Activated CD8-positive, alpha-beta memory T cell treated with anti-CD3 and anti-CD28 coated beads, Interleukin-2, amount 50 U/mL, for 1 hour (primary cell): ENCODE data around the gene MEAF6.
"Not testable (repeated sequence)": the region's sequence is repeated elsewhere in the genome, so short reads cannot be mapped to it uniquely, and the experiment has no call there.

Source experiments
- DNase-seq: peaks from one replicate; pipeline ENCODE4 v3.0.0-alpha.2; 2020; ENCODE audit errors: extremely low read depth

Gene MEAF6

GRCh38 chr1:37532418-37533156 lies 18.0 kb upstream of the MEAF6 start:
- not testable (repeated sequence) for DNase-seq

DNA sequence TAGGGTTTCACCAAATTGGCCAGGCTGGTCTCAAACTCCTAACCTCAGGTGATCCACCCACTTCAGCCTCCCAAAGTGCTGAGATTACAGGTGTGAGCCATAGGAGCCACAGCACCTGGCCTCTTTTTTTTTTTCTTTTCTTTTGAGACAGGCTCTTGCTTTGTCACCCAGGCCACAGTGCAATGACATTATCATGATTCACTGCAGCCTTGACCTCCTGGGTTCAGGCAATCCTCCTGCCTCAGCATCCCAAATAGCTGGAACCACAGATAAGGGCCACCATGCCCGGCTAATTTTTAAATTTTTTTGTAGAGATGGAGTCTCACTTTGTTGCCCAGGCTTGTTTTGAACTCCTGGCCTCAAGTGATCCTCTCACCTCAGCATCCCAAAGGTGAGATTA lies 15.3 kb upstream of the MEAF6 start:
- DNase-seq: not testable (repeated sequence)

DNA sequence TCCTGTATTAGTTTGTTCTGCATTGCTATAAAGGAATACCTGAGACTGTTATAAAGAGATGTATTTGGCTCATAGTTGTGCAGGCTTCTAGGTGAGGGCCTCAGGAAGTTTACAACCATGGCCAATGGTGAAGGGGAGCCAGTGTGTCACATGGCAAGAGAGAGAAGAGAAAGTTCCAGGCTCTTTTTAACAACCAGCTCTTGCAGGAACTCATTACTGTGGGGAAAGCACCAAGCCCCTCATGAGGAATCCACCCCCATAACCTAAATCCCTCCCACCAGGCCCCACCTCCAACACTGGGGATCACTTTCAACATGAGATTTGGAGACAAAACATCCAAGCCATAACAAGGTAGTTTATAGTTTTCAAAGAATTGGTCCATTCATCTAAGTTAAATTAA lies 5.0 kb upstream of the MEAF6 start:
- DNase-seq: no peak

DNA sequence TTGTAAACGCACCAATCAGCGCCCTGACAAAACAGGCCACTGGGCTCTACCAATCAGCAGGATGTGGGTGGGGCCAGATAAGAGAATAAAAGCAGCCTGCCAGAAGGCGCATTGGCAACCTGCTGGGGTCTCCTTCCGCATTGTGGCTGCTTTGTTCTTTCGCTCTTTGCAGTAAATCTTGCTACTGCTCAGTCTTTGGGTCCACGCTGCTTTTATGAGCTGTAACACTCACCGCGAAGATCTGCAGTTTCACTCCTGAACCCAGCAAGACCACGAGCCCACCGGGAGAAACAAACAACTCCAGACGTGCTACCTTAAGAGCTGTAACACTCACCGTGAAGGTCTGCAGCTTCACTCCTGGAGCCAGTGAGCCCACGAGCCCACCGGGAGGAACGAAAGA lies 4.4 kb upstream of the MEAF6 start:
- DNase-seq: peak; percentile 16

DNA sequence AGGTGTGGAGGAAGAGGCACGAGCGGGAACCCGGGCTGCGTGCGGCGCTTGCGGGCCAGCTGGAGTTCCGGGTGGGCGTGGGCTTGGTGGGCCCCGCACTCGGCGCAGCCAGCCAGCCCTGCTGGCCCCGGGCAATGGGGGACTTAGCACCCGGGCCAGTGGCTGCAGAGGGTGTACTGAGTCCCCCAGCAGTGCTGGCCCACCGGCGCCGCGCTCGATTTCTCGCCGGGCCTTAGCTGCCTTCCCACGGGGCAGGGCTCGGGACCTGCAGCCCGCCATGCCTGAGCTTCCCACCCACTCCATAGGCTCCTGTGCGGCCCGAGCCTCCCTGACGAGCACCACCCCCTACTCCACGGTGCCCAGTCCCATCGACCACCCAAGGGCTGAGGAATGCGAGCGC lies 3.7 kb upstream of the MEAF6 start:
- DNase-seq: not testable (repeated sequence)

DNA sequence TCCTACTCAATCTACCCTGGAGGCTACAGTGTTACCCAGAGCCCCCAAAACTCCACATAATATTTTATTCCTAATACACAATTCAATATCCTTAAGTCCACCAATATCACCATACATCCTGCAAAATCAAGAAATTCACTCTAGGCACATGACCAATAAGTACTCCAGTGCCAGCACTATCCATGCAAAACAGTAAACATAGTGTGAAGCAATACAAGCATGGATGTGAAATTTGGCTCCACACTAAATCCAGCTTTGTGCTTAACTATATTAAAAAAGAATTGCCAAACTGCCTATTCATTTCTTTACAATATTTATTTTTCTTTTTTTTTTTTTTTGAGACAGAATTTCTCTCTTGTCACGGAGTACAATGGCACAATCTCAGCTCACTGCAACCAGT lies 3.0 kb upstream of the MEAF6 start:
- no peak for DNase-seq

GRCh38 chr1:37515185-37516034 lies 844 bp upstream of the MEAF6 start:
- DNase-seq: no peak

- peak; percentile 19 for DNase-seq
Observed at GRCh38 chr1:37513795-37514349, 694 bp downstream of the MEAF6 start.

DNA sequence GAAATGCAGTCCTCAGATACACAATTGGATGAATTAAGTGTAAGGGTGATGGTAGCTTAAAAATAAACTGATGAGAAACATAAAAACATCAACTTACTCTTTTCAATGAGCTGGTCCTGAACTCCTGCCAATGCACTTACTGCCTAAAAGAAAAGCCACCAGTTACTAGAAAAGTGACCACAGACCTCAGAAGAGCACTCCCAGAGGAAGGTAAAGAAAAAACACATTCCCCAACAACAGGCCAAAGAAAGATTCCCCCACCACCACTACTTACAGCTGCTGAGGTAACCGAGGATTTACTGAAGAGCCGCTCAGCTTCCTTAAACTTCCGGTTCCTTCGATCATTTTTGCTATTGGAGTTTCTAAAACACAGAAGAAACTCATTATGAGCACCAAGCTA lies 5.4 kb downstream of the MEAF6 start:
- no peak for DNase-seq

DNA sequence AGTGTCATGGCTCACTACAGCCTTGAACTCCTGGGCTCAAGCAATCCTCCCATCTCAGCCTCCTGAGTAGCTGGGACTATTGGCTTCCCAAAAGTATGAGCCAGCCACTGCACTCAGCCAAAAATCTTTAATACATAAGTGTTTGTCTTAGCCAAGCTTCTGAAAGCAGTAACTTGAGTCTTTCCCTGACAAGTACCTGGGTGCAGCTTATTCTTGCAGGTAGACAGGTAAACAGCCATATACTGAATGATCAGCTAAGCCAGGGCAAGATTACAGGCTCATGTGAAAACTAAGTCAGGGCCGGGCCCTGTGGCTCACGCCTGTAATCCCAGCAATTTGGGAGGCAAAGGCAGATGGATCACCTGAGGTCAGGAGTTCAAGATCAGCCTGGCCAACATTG lies 7.8 kb downstream of the MEAF6 start:
- DNase-seq: no peak

GRCh38 chr1:37502791-37503190 lies 11.8 kb downstream of the MEAF6 start:
- DNase-seq: not testable (repeated sequence)

- no peak for DNase-seq
Observed at GRCh38 chr1:37502104-37502503, 12.5 kb downstream of the MEAF6 start.

DNA sequence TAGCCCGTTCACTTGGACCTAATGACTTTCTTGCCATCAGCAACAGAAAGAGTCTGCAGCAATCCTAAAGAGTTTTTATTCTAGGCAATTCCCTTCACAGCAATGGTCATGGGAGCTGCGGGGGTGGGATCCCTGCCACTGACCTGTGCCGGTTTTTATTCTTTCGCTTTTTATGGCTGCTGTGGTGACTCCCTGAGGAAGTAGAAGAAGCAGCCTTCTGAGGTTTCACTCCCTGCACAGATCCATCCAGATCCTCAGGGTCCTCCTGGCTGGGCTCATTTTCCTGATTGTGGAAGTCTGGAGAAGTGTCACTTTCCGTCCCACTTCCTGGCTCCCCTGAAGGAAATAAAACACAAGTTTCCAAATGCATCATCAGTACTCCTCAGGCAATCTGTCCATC lies 12.9 kb downstream of the MEAF6 start:
- DNase-seq: no peak

DNA sequence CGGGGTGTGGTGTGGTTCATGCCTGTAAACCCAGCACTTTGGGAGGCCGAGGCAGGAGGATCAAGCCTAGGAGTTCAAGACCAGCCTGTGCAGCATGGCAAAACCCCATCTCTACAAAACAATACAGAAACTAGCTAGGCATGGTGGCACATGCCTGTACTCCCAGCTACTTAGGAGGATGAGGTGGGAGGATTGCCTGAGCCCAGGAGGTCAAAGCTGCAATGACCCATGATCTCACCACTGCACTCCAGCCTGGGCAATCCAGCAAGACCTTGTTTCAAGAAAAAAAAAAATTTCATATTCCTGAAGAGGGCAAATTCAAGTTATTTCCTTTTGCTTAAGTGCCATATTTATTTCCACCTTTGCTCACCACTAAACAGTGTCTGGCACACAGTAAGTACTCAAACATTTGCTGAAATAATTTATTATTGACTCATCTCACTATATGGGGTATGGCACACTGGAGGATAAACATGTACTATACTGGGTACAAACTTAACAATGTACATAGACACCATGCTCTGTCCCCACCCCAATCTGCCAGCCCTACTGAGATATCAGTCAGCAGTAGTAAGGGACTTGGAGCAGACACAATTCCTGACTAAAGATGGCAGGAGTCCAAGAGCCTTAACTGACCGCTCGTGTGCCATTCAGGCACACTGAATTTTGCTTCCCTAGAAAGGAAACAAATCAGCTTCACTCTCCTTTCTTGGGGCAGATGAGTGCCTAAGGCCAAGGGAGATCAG lies 15.5 kb downstream of the MEAF6 start:
- no peak for DNase-seq

GRCh38 chr1:37497832-37498231 lies 16.7 kb downstream of the MEAF6 start:
- no peak for DNase-seq

DNA sequence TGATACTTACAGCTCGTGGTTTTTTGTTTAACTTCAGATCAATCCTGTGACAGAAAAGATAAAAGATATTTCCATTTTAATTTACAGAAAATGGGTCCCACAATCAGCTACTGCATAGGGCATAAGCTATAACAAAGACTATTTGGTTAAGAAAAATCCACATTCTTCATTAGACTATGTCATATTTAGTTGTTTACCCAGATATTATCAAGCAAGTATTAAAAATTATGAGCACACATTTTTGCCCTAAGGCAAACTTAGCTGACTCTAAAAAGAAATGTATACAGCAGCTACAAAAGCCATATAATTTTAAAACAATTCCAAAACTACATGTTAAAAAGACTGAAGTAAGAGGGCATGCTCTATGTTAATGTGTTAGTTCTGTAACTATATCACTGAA lies 18.7 kb downstream of the MEAF6 start:
- DNase-seq: no peak

DNA sequence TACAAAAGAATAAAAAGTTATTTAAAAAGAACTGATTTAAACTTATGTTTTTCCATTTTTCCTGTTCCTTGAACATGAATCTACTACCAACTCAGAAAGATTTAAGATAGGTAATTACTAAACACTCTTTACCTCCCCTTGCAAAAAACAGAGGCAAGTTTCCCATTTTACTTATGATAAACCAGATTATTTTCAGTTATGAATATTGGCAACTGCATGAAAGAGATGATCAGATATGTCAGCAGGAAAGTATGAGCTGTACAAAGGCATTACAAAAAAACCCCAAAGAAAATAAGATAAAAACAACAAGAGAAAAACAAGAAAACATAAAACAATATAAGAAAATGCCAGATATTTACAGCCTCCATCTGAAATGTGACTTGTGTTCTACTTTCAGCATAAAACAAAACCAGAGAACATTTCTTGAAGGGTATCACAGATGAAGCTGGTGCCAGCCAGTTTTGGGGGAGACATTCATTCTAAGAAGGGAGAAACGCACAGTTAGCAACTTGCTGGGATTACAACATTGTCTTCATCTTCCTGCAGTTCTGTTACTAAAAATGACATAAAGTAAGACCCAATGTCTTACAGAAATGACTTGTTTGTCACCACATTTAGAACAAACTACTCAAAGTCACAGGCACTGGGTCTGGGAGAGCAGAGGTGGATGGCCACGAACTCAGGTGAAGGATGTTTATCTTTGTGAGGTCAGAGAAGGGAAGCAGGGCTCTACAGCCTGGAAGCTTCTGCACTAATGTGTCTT lies 21.0 kb downstream of the MEAF6 start:
- no peak for DNase-seq

DNA sequence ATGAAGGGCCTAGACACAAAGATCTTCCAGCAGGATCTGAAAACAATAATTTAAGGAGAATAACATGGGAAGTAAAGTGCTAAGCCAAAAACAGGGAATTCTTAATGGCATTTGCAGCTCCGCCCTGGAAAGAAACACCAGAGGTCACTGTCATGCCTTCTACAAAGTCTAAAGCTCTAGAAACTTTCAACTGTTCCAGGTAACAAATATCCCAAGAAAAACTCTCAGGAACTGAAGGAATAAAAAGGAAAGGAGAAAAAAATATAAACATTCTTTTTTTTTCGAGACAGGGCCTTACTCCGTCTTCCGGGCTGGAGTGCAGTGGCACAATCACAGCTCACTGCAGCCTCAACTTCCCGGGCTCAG lies 27.0 kb downstream of the MEAF6 start:
- DNase-seq: no peak

DNA sequence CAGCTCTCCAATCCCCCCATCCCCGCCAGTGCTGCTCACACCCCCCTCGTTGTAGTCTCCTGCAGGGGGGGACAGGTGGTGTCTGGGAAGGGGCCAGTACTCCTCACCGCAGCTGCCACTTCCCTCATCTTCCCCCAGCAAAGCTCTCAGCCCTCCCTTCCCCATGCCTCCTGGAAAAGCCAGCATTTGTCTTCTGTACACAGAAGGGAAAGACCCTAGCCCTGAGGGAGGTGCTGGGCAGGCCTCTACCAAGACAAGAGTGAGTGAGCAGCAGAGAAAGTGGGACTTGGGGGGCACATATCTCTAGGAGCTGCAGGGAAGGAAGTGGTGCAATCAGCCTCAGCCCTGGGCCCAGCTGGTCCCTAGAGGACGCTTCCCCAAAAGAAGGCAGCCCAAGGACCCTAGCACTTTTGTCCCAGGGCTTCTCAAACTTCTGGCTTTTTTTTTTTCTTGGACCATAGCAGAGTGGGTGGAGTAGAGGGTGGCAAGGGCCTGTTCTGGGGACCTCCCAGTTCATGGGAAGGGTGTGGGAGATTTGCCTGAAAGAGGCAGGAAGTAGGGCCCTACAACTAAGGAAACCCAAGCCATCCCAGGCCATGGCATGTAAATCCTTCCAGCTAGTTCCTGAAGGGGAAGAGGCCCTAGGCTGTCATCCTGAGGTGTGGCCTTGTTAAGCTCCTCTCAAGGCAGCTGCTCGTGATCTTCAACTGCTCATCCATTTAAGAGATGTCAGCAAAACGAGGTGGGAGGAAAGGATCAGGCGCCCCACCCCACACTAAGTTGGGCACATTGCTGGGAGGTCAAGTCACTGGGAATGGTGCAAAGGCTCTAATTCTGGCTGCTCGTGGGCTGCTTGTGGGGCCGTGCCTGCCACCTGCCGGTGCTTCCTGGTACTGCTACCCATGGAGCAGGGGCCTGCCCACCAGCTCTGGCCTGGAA lies 27.6 kb downstream of the MEAF6 start:
- DNase-seq: no peak

DNA sequence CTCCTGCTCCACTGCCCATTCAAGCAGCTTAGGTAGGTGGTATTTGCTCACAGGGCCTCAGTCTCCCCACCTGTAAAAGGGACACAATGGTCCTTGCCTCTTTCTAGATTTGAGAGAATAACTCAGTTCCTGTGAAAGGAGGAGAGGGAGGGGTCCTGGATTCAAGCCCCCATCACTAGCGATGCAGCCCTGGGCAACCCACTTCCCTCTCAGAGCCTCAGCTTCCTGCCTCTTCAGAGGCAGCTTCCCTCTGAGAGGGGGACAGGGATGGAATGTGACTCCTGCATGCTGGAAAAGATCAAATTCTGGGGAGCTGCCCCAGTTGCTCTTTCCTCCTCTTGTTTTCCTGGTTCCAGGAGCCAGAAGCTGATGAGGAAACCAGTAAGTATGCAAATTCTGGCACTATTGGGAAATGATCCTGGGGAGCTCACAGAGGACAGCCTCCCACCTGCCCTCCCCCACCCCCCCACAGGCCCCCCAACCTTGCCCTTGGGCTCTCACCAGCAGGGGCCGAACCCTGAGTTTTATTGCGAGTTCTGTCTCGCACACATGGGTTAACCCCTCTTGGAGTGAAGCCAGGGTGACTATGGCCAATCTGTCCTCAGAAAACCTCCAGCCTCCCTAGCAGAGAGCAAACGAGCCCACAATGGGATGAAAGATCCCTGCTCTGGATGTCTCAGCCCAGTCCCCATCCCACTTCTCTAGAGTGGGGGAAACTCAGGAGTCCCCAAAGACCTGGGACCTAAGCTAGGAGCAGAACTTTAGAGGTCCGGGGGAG lies 28.5 kb downstream of the MEAF6 start:
- no peak for DNase-seq
